H9 (cell line): ENCODE measurements around the gene SYK. TPM values are rescaled to one million over a fixed set of nuclear protein-coding genes. Genes with fewer than 3 reads are reported as not detected.

Experiments used
- DNase-seq: peaks from one replicate; pipeline ENCODE4 v3.0.0-alpha.2; 2017
- H2AFZ ChIP-seq: one replicate; pipeline ENCODE4 v1.6.1; 2013; ENCODE audit warnings: mild to moderate bottlenecking, low read length, control low read depth, moderate library complexity
- H2AK5ac ChIP-seq: 2 replicates; pipeline ENCODE4 v1.6.1; 2013; ENCODE audit warnings: low read length, control low read depth, mixed read lengths; ENCODE audit not compliant: insufficient read length
- H2BK120ac ChIP-seq: one replicate; pipeline ENCODE4 v1.6.1; 2013; ENCODE audit warnings: low read depth, mild to moderate bottlenecking, low read length, control low read depth, inconsistent platforms; ENCODE audit not compliant: poor library complexity, severe bottlenecking
- H2BK12ac ChIP-seq: 2 replicates; pipeline ENCODE4 v1.6.1; 2013; ENCODE audit warnings: low read length, control low read depth, mixed read lengths, low read depth; ENCODE audit not compliant: insufficient read length
- H2BK15ac ChIP-seq: 2 replicates; pipeline ENCODE4 v1.6.1; 2013; ENCODE audit warnings: low read depth, low read length, control low read depth
- H2BK20ac ChIP-seq: one replicate; pipeline ENCODE4 v1.6.1; 2013; ENCODE audit warnings: low read depth, mild to moderate bottlenecking, low read length, control low read depth, inconsistent platforms; ENCODE audit not compliant: poor library complexity, severe bottlenecking
- H2BK5ac ChIP-seq: 2 replicates; pipeline ENCODE4 v1.6.1; 2013; ENCODE audit warnings: low read length, control low read depth, mixed read lengths; ENCODE audit not compliant: insufficient read length
- H3K14ac ChIP-seq: 2 replicates; pipeline ENCODE4 v1.6.1; 2013; ENCODE audit warnings: low read length, control low read depth; ENCODE audit not compliant: insufficient read depth
- H3K18ac ChIP-seq: 2 replicates; pipeline ENCODE4 v1.6.1; 2013; ENCODE audit warnings: low read depth, mild to moderate bottlenecking, mixed read lengths, low read length, control low read depth; ENCODE audit not compliant: insufficient read length
- H3K23ac ChIP-seq: 2 replicates; pipeline ENCODE4 v1.6.1; 2013; ENCODE audit warnings: low read length, control low read depth, mixed read lengths, low read depth; ENCODE audit not compliant: insufficient read length
- H3K23me2 ChIP-seq: 2 replicates; pipeline ENCODE4 v1.6.1; 2013; ENCODE audit warnings: low read depth, mild to moderate bottlenecking, mixed read lengths, low read length, control low read depth; ENCODE audit not compliant: insufficient read length, poor library complexity, severe bottlenecking
- H3K27ac ChIP-seq: 2 replicates; pipeline ENCODE4 v1.5.1; 2013; ENCODE audit warnings: low read length, control low read depth, mixed read lengths, low read depth; ENCODE audit not compliant: insufficient read length
- H3K27me3 ChIP-seq: 2 replicates; pipeline ENCODE4 v1.6.1; 2013; ENCODE audit warnings: low read length, control low read depth, inconsistent platforms; ENCODE audit not compliant: insufficient read depth
- H3K4ac ChIP-seq: 2 replicates; pipeline ENCODE4 v1.6.1; 2013; ENCODE audit warnings: low read depth, mild to moderate bottlenecking, control low read depth, inconsistent platforms, low read length, moderate library complexity
- H3K4me1 ChIP-seq: 2 replicates; pipeline ENCODE4 v1.6.1; 2013; ENCODE audit warnings: low read length, control low read depth, inconsistent platforms; ENCODE audit not compliant: insufficient read depth
- H3K4me2 ChIP-seq: 2 replicates; pipeline ENCODE4 v1.6.1; 2013; ENCODE audit warnings: low read length, control low read depth, mixed read lengths; ENCODE audit not compliant: insufficient read length, insufficient read depth
- H3K56ac ChIP-seq: 2 replicates; pipeline ENCODE4 v1.6.1; 2013; ENCODE audit warnings: low read depth, mild to moderate bottlenecking, mixed read lengths, low read length, control low read depth; ENCODE audit not compliant: insufficient read length
- H3K79me1 ChIP-seq: 2 replicates; pipeline ENCODE4 v1.6.1; 2013; ENCODE audit warnings: low read depth, mild to moderate bottlenecking, moderate library complexity, low read length, control low read depth, inconsistent platforms; ENCODE audit not compliant: insufficient read depth, poor library complexity, severe bottlenecking
- H3K79me2 ChIP-seq: 2 replicates; pipeline ENCODE4 v1.6.1; 2013; ENCODE audit warnings: low read length, control low read depth, inconsistent platforms; ENCODE audit not compliant: insufficient read depth
- H3K9ac ChIP-seq: 2 replicates; pipeline ENCODE4 v1.6.1; 2013; ENCODE audit warnings: low read length, control low read depth, mixed read lengths; ENCODE audit not compliant: insufficient read length; ENCODE audit errors: extremely low read depth
- H3K9me3 ChIP-seq: one replicate; pipeline ENCODE4 v1.6.1; 2013; ENCODE audit warnings: low read depth, low read length, inconsistent platforms; ENCODE audit not compliant: control insufficient read depth
- H3T11ph ChIP-seq: one replicate; pipeline ENCODE4 v1.6.1; 2013; ENCODE audit warnings: mild to moderate bottlenecking, low read length, control low read depth, inconsistent platforms
- H4K20me1 ChIP-seq: one replicate; pipeline ENCODE4 v1.6.1; 2013; ENCODE audit not compliant: control insufficient read depth, insufficient read length, insufficient read depth
- H4K5ac ChIP-seq: 2 replicates; pipeline ENCODE4 v1.6.1; 2013; ENCODE audit warnings: low read depth, mild to moderate bottlenecking, mixed read lengths, low read length, control low read depth; ENCODE audit not compliant: insufficient read length
- H4K8ac ChIP-seq: replicated peaks from 2 replicates; pipeline ENCODE4 v1.6.1; 2013; ENCODE audit warnings: low read length, control low read depth, mixed read lengths, low read depth; ENCODE audit not compliant: insufficient read length
- H4K91ac ChIP-seq: 2 replicates; pipeline ENCODE4 v1.6.1; 2013; ENCODE audit warnings: low read depth, mild to moderate bottlenecking, moderate library complexity, mixed read lengths, low read length, control low read depth; ENCODE audit not compliant: insufficient read length
- H3K27ac Mint-ChIP-seq, 3 experiments: 2 replicates in 2 of 3; 3 replicates in 1 of 3; pipeline ENCODE4 v1.8.0; 2020 to 2021; ENCODE audit warnings: mixed read lengths in 3 of 3, mild to moderate bottlenecking in 1 of 3, moderate library complexity in 1 of 3
- H3K27me3 Mint-ChIP-seq: 2 replicates; pipeline ENCODE4 v1.8.0; 2021; ENCODE audit warnings: low read depth, mild to moderate bottlenecking, moderate library complexity, mixed read lengths
- H3K36me3 Mint-ChIP-seq, 3 experiments: 2 replicates in 2 of 3; 3 replicates in 1 of 3; pipeline ENCODE4 v1.8.0; 2020 to 2021; ENCODE audit warnings: low read depth in 3 of 3, mixed read lengths in 3 of 3; ENCODE audit not compliant: insufficient read depth in 1 of 3
- H3K4me1 Mint-ChIP-seq, 2 experiments: 2 replicates each; pipeline ENCODE4 v1.8.0; 2020; ENCODE audit warnings: mixed read lengths in 2 of 2
- H3K4me3 Mint-ChIP-seq, 2 experiments: 2 replicates in 1 of 2; 3 replicates in 1 of 2; pipeline ENCODE4 v1.8.0; 2020 to 2021; ENCODE audit warnings: mild to moderate bottlenecking in 2 of 2, mixed read lengths in 2 of 2, moderate library complexity in 1 of 2
- H3K9me3 Mint-ChIP-seq, 2 experiments: 2 replicates in 1 of 2; 3 replicates in 1 of 2; pipeline ENCODE4 v1.8.0; 2020; ENCODE audit warnings: mild to moderate bottlenecking in 2 of 2, mixed read lengths in 2 of 2, moderate library complexity in 1 of 2
- CTCF ChIP-seq: fragments of 200-600 bp; sonication (generic); conservative IDR thresholded peaks from 3 replicates; pipeline ENCODE4 v1.8.0; 2021; ENCODE audit warnings: antibody characterized with exemption, mild to moderate bottlenecking
- WGBS: extraction: QIAGEN DNeasy Blood & Tissue Kit; methylation state at CpG from one replicate; pipeline ENCODE4 v1.1.7; 2013; ENCODE audit warnings: missing lambda C conversion rate, low lambda C conversion rate, mixed read lengths; ENCODE audit not compliant: insufficient read length; ENCODE audit errors: extremely low coverage; 5-methylcytosine and 5-hydroxymethylcytosine counted together
- total RNA-seq: library from RNA; stranded (reverse); gene quantifications from 2 replicates; pipeline ENCODE4 v1.2.1, GENCODE V29; 2021

The SYK gene
- total RNA-seq, 1 experiment from 2014 or later: 7.9 TPM

- H3K4me1 ChIP-seq: no peaks in the 10 kb centered on the region
- H4K5ac ChIP-seq: no peak overlapping the region
- H2BK120ac ChIP-seq: no peak overlapping the region
- no peak overlapping the region for H3K27ac Mint-ChIP-seq
- no peak overlapping the region for H2BK12ac ChIP-seq
- no peak overlapping the region for H4K8ac ChIP-seq
- H4K91ac ChIP-seq: no peak overlapping the region
- H4K20me1 ChIP-seq: no peaks in the 10 kb centered on the region
- H3K36me3 Mint-ChIP-seq: no peaks in the 10 kb centered on the region
- no peaks in the 10 kb centered on the region for H3K23me2 ChIP-seq
- no peak overlapping the region for H3K4me3 Mint-ChIP-seq
- H3K4me1 Mint-ChIP-seq: no peaks in the 10 kb centered on the region
- no peak overlapping the region for H3T11ph ChIP-seq
- no peaks in the 10 kb centered on the region for H3K9me3 ChIP-seq
- H3K27me3 ChIP-seq: no peaks in the 10 kb centered on the region
- H2BK15ac ChIP-seq: no peak overlapping the region
- H3K18ac ChIP-seq: no peak overlapping the region
- no peaks in the 10 kb centered on the region for H3K79me2 ChIP-seq
- H3K56ac ChIP-seq: no peak overlapping the region
- no peak overlapping the region for H2AFZ ChIP-seq
- H3K9ac ChIP-seq: no peak overlapping the region
- H2BK5ac ChIP-seq: no peak overlapping the region
- TF ChIP-seq CTCF: no peak
- H3K4ac ChIP-seq: no peak overlapping the region
- H3K79me1 ChIP-seq: no peaks in the 10 kb centered on the region
- H2BK20ac ChIP-seq: no peak overlapping the region
- H2AK5ac ChIP-seq: no peak overlapping the region
- H3K9me3 Mint-ChIP-seq: no peaks in the 10 kb centered on the region
- H3K4me2 ChIP-seq: no peak overlapping the region
- no peak overlapping the region for H3K23ac ChIP-seq
- H3K27ac ChIP-seq: no peak overlapping the region
- no peaks in the 10 kb centered on the region for H3K27me3 Mint-ChIP-seq
- peak; percentile 7 for DNase-seq
- no CpG with 5 or more reads among the region's 8 CpGs for WGBS
- no peak overlapping the region for H3K14ac ChIP-seq
These were observed 47.2 kb downstream of the SYK start for GRCh38 chr9:90848866-90849265.
